ENCODE measurements around the gene BRPF3. TPM values are rescaled to one million over a fixed set of nuclear protein-coding genes. Genes with fewer than 3 reads are reported as not detected.

The BRPF3 gene
- total and polyA plus RNA-seq, 2 of the 13 experiments (the other 11 are each of a cell fraction or from before 2014, with no cell fraction given), result 12.3 to 22.9 TPM

GRCh38 chr6:36252005-36252404, 55.5 kb downstream of the BRPF3 start (continued):
- TF ChIP-seq ZNF512B (CRISPR knock-in tag; IDR thresholded peaks at IDR 0.05; ENCODE audit: borderline replicate concordance) (no peak), NFE2L2 (IDR thresholded peaks at IDR 0.05; ENCODE audit: low read length) (no peak), ESRRA (CRISPR knock-in tag; IDR thresholded peaks at IDR 0.05; ENCODE audit: low read depth) (no peak), POGZ (CRISPR knock-in tag; IDR thresholded peaks at IDR 0.05) (no peak), CBX1 (IDR thresholded peaks at IDR 0.05; ENCODE audit: low read depth) (no peak), ZNF280D (CRISPR knock-in tag; IDR thresholded peaks at IDR 0.05) (no peak), IKZF5 (CRISPR knock-in tag; IDR thresholded peaks at IDR 0.05) (no peak), U2AF2 (IDR thresholded peaks at IDR 0.05; ENCODE audit: low read depth, low read length) (no peak), NCOA2 (CRISPR knock-in tag; IDR thresholded peaks at IDR 0.05) (no peak), BRF2 (CRISPR knock-in tag; IDR thresholded peaks at IDR 0.05) (no peak)

Measured in HepG2 (cell line).